KOPT-K1 (cell line): ENCODE measurements around the gene EML6.
"Not testable (repeated sequence)": the region's sequence is repeated elsewhere in the genome, so short reads cannot be mapped to it uniquely, and the experiment has no call there.

Experiments
- H3K27ac ChIP-seq: fragments of 200-600 bp; sonication (generic); 2 replicates; pipeline ENCODE4 v1.5.1; 2016; ENCODE audit warnings: antibody characterized with exemption, mild to moderate bottlenecking, low read depth, low read length; ENCODE audit not compliant: poor library complexity, severe bottlenecking
- H3K36me3 ChIP-seq: fragments of 200-600 bp; sonication (generic); 2 replicates; pipeline ENCODE4 v1.5.1; 2017; ENCODE audit warnings: antibody characterized with exemption, mild to moderate bottlenecking, low read length, moderate library complexity; ENCODE audit not compliant: insufficient read depth
- H3K9me3 ChIP-seq: fragments of 200-600 bp; sonication (generic); 2 replicates; pipeline ENCODE4 v1.5.1; 2017; ENCODE audit warnings: antibody characterized with exemption, low read length, mild to moderate bottlenecking; ENCODE audit not compliant: insufficient read depth, poor library complexity, severe bottlenecking

EML6 gene

DNA sequence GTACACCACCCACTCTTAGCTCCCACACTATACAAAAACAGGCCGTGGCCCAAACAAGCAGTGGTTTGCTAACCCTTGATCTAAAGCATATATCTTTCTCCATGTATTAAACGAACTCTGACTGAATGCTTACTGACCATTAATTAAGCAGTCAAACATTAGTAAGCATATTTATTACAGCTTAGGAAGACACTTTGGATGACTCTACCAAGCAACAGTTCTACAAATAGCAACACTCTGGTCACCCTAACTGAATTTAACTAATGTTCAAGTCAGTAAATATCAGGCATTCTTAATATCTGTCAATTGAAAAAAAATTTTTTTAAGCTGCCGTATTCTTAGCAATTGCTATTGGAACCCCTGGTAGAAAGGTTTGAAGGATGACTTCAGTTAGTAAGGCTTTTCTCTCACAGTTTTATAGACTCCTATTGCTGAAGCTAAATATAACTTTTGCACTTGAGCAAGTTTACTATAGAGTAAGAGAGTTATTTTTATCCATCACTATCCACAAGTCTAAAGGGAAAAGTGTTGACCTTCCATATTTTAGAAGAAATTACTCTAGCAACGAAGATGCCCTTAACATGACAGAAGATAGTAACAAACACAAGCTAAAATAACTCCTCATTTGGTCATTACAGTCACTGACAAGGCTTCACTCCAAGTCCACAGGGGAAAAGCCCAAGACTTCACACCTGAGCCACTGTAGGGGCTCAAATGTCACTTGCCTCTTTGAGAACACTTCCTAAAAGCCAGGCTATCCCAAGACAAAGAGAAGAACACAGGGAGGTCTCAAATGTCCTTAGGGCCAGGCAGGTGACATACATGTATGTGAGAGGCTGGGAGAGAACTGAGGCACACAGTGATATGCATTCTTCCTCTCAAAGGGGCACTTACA, 252.4 kb downstream of the EML6 start:
- Histone ChIP-seq H3K9me3 (no peaks in the 10 kb centered on the region), H3K27ac (no peak overlapping the region), H3K36me3 (peaks cover 96% of the 10 kb centered on the region)

DNA sequence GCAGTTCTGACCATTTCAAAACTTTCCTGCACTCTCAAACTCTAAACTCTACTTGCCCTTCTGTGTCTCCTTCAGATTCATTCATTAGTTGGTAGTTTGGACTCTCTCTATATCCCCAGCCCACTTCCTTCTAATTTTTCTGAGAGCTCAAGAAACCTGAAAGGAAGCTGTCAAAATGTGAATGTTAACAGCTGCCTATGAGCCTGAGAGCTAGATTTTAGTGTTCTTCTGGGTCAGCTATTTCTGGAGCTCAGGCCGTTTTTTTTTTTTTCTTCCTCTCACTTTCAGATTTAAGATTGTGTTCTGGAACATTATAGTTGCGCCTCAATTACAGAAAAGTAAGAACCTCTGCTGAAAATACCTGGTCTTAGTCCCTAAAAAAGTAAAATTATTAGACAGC, 253.7 kb downstream of the EML6 start:
- Histone ChIP-seq H3K9me3 (no peaks in the 10 kb centered on the region), H3K27ac (no peak overlapping the region), H3K36me3 (peaks cover 95% of the 10 kb centered on the region)

- H3K27ac ChIP-seq = no peak overlapping the region
- H3K9me3 ChIP-seq = no peaks in the 10 kb centered on the region
- peaks cover 93% of the 10 kb centered on the region for H3K36me3 ChIP-seq
Measured at GRCh38 chr2:54979321-54980044, 256.0 kb downstream of the EML6 start.

DNA sequence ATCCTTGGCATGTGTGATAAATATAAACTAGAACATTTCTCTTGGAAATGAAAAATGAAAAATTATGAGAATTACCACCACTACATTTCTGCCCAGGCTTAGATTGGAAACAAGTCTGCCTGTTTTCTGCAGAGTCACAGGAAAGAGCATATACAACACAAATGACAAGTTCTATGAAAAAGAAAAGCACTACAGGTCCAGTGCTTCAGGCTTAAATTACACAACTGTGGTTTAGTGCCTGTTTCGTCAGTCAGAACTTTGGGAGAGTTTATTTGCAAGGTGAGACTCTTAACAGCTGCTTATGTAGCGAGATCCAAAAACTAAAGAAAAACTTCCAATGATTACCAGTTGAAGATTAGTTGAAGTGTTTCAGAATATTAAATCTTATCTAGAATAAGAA, 257.9 kb downstream of the EML6 start:
- H3K27ac ChIP-seq = no peak overlapping the region
- H3K9me3 ChIP-seq = no peaks in the 10 kb centered on the region
- peaks cover 93% of the 10 kb centered on the region for H3K36me3 ChIP-seq

GRCh38 chr2:54983345-54984220, 260.1 kb downstream of the EML6 start:
- H3K27ac ChIP-seq = no peak overlapping the region
- H3K9me3 ChIP-seq = no peaks in the 10 kb centered on the region
- peaks cover 86% of the 10 kb centered on the region for H3K36me3 ChIP-seq

- Histone ChIP-seq H3K27ac (no peak overlapping the region), H3K9me3 (no peaks in the 10 kb centered on the region)
Measured at GRCh38 chr2:54984476-54984875, 261.0 kb downstream of the EML6 start.

GRCh38 chr2:54986264-54986663, 262.8 kb downstream of the EML6 start:
- H3K27ac ChIP-seq = no peak overlapping the region
- no peaks in the 10 kb centered on the region for H3K9me3 ChIP-seq
- H3K36me3 ChIP-seq = peaks cover 62% of the 10 kb centered on the region

More at GRCh38 chr2:54984476-54984875, 261.0 kb downstream of the EML6 start:
- peaks cover 77% of the 10 kb centered on the region for H3K36me3 ChIP-seq

- Histone ChIP-seq H3K27ac (no peak overlapping the region), H3K36me3 (peaks cover 40% of the 10 kb centered on the region), H3K9me3 (no peaks in the 10 kb centered on the region)
Measured at GRCh38 chr2:54988612-54989011, 265.1 kb downstream of the EML6 start.

- peaks cover 22% of the 10 kb centered on the region for H3K36me3 ChIP-seq
- not testable (repeated sequence) for H3K27ac ChIP-seq, H3K9me3 ChIP-seq
Measured at GRCh38 chr2:54990694-54991093, 267.2 kb downstream of the EML6 start.

- H3K27ac ChIP-seq = no peak overlapping the region
- H3K9me3 ChIP-seq = no peaks in the 10 kb centered on the region
- no peaks in the 10 kb centered on the region for H3K36me3 ChIP-seq
Measured at GRCh38 chr2:54995553-54995952, 272.1 kb downstream of the EML6 start.

GRCh38 chr2:54997826-54998225, 274.4 kb downstream of the EML6 start:
- H3K27ac ChIP-seq = no peak overlapping the region
- no peaks in the 10 kb centered on the region for H3K9me3 ChIP-seq
- H3K36me3 ChIP-seq = no peaks in the 10 kb centered on the region

DNA sequence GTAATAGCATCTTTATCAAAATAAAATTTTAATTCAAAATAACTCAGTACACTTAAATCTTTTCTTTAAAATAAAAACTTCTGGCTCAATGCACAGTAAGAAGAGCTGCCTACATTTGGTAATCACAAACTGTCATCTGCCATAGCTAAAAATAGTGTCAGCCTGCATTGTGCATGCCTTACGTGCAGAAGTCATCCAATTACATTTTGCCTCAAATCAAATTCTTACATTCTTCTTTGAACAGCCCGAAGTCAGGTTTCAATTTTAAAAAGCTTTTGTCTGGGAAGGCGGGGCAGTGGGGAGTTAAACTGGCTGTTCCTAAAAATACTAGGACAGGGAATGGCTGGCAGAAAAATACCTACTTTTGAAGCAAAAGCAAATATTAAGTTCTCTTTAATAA, 275.7 kb downstream of the EML6 start:
- H3K9me3 ChIP-seq = no peaks in the 10 kb centered on the region
- H3K36me3 ChIP-seq = no peaks in the 10 kb centered on the region
- H3K27ac ChIP-seq = no peak overlapping the region

DNA sequence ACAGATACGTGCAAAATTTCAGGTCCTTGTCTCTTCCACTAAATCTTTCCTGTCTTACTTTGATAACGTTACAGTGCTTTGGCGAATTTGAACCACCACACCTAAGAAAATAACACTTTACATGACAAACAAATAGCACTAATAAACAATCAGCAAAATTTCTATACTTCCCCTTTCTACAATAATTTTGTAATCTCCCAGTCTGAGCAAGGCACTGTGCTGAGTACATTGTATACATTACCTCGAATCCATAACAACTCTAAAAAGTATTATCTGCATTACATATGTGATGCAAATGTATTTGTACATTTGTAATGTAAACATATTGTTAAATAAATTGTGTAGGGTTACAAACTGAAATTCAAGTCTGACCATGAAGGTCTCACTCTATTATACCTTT, 276.9 kb downstream of the EML6 start:
- Histone ChIP-seq H3K9me3 (no peaks in the 10 kb centered on the region), H3K27ac (no peak overlapping the region)

GRCh38 chr2:55001716-55002115, 278.3 kb downstream of the EML6 start:
- Histone ChIP-seq H3K9me3 (no peaks in the 10 kb centered on the region), H3K27ac (no peak overlapping the region), H3K36me3 (no peaks in the 10 kb centered on the region)

More for the DNA sequence above, 276.9 kb downstream of the EML6 start:
- no peaks in the 10 kb centered on the region for H3K36me3 ChIP-seq
